PFSK-1 (cell line): Measurements from ENCODE around the gene CALHM3.

Source experiments
- POLR2AphosphoS5 ChIP-seq: IDR thresholded peaks from 2 replicates; pipeline ENCODE4 v1.6.1; 2012; ENCODE audit warnings: low read depth, mild to moderate bottlenecking, control low read depth, low read length, moderate library complexity
- SIN3A ChIP-seq: IDR thresholded peaks from 2 replicates; pipeline ENCODE4 v1.6.1; 2012; ENCODE audit warnings: mild to moderate bottlenecking, low read length, moderate library complexity, borderline replicate concordance; ENCODE audit not compliant: insufficient read depth
- TAF1 ChIP-seq: IDR thresholded peaks from 2 replicates; pipeline ENCODE4 v1.6.1; 2012; ENCODE audit warnings: low read length, control low read depth, borderline replicate concordance; ENCODE audit not compliant: insufficient read depth
- TF ChIP-seq, protein P1 (sequence below), 2 experiments: IDR thresholded peaks; 2 replicates each; pipeline versions ENCODE4 v1.6.1 to v1.8.0; 2011 to 2012; ENCODE audit warnings: low read depth in 2 of 2, low read length in 2 of 2, control low read depth in 1 of 2, inconsistent platforms in 1 of 2, mild to moderate bottlenecking in 1 of 2, moderate library complexity in 1 of 2; ENCODE audit not compliant: insufficient read depth in 1 of 2

DNA sequence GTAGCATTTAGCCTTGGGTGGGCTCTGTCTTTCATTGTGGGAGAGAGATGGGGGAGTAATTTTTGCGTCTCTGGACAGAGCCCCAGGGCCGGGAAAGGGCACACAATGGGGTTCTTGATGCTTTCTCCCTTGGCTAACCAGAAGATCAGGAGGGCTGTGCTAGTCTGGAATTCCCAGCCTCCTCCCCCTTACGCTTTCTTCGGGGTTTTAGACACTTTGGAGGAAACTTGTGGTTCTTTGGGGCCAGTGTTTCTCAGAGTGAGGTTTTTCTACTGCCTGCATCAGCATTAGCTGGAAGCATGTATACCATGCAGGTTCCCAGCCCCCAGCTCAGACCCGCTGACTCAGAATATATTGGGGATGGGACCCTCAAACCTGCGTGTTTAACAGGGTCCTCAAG lies 21.4 kb upstream of the CALHM3 start:
- TF ChIP-seq, protein P1, sequence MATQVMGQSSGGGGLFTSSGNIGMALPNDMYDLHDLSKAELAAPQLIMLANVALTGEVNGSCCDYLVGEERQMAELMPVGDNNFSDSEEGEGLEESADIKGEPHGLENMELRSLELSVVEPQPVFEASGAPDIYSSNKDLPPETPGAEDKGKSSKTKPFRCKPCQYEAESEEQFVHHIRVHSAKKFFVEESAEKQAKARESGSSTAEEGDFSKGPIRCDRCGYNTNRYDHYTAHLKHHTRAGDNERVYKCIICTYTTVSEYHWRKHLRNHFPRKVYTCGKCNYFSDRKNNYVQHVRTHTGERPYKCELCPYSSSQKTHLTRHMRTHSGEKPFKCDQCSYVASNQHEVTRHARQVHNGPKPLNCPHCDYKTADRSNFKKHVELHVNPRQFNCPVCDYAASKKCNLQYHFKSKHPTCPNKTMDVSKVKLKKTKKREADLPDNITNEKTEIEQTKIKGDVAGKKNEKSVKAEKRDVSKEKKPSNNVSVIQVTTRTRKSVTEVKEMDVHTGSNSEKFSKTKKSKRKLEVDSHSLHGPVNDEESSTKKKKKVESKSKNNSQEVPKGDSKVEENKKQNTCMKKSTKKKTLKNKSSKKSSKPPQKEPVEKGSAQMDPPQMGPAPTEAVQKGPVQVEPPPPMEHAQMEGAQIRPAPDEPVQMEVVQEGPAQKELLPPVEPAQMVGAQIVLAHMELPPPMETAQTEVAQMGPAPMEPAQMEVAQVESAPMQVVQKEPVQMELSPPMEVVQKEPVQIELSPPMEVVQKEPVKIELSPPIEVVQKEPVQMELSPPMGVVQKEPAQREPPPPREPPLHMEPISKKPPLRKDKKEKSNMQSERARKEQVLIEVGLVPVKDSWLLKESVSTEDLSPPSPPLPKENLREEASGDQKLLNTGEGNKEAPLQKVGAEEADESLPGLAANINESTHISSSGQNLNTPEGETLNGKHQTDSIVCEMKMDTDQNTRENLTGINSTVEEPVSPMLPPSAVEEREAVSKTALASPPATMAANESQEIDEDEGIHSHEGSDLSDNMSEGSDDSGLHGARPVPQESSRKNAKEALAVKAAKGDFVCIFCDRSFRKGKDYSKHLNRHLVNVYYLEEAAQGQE (IDR thresholded peaks at IDR 0.05; ENCODE audit: insufficient read depth in 1 of 2, low read depth in 2 of 2, low read length in 2 of 2), result no peak
- TF ChIP-seq SIN3A (no peak), POLR2AphosphoS5 (no peak), TAF1 (no peak)
